ENCODE results near the gene DVL2.
A peak's percentile ranks its signal among the peaks of the same experiment; 100 is the strongest.

The DVL2 gene

GRCh38 chr17:7218166-7218565 lies 16.2 kb downstream of the DVL2 start:
- no peak for DNase-seq

GRCh38 chr17:7217113-7217987 lies 17.0 kb downstream of the DVL2 start:
- DNase-seq = peak; percentile 83

GRCh38 chr17:7216242-7217112 lies 17.8 kb downstream of the DVL2 start:
- DNase-seq = no peak

- peak; percentile 37 for DNase-seq
Measured at GRCh38 chr17:7215652-7216180, 18.6 kb downstream of the DVL2 start.

- no peak for DNase-seq
Measured at GRCh38 chr17:7215136-7215638, 19.1 kb downstream of the DVL2 start.

DNA sequence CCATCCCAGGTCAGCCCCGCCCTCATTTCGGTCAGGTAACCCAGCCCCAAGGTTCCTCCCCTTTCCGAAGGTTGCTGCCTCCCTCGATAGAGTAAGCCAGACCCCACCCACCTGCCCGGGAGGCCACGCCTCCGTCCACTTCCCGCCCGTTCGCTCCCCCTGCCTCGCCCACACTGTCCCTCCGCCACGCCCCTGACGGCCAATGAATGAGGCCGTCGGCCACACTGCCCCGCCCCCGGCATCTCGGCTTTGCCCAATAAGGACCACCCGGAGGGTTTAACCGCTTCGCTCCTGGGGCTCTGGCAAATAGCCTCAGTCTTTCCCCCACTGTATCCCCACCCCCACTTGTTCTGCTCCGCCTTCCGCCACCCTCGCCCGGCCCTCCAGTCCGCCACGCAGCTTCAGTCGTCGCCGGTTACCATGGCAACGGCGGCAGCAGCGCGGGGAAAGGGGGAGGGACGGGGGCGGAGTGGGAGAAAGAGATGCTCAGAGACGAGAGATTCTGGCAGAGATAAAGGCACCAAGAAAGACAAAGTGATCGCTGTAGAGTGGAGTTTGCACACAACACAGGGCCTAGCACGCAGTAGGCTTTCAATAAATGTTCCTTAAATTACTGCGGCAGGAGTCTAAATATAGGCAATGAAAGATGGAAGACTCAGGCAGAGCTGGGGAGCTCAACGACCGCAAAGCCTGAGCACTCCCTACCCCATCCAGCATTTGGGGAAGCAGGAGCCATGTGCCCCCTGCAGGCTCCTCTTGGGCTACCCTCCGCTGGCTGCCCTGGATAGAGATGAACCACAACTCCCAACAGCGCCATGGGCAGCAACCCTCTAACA lies 19.8 kb downstream of the DVL2 start:
- peak; percentile 97 for DNase-seq

DNA sequence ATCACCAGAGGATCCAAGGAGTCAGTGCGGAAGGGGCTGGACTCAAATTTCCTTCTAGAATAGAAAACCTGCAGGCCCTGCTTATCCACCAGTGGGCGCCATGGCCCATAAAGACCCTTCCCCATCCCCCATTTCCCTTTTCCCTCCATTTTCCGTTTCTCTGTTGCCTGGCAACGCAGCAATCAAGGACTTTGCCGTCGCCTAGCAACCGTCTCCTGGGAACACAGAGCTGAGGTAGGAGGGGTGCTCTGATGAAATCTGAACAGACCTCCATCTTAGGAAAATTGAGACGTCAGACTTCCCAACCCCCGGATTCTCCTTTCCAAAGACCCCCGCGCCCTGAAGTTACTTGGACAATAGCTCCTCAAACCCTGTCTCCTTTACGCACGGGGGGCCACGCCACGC lies 20.4 kb downstream of the DVL2 start:
- DNase-seq = peak; percentile 77

GRCh38 chr17:7211491-7212273 lies 22.6 kb downstream of the DVL2 start:
- no peak for DNase-seq

- no peak for DNase-seq
Measured at GRCh38 chr17:7208754-7209460, 25.4 kb downstream of the DVL2 start.

GRCh38 chr17:7208027-7208571 lies 26.2 kb downstream of the DVL2 start:
- no peak for DNase-seq

DNA sequence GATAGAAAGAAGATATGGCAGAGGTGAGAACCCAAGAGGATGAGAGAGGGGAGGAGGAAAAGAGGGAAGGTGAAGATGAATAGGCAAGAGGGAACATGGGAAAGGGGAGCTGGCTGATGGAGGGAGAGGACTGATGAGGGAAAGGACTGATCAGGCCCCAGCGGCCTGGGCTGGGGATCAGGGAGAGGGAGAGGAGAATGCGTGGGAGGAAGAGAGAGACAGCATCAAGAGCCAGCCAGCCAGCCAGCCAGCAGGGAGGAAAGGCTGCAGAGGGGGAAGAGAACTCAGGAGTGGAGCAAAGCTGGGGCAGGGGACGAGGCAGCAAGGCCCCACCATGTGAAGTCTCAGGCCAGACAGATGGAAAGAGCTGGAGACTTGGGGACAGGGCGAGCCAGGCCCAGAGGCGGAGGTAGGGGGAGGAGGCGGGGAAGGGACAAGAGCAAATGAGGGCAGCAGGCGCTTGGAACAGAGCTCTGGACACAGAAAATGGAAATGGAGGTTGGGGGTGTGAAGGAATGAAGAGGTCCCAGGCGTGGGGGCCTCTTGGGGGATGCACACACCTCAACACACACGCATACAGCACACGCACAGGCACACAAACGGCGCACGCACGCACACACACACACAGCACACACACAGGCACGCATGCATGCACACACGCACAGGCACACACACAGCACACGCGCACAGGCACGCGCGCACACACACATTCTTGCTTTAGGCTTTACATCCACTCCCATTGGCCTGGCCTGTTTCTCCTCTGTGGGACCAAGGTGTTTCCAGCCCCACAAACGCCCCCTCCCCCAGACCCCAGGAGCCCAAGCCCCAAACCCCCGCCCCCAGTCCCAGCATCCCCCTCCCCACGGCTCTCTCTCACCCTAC lies 27.0 kb downstream of the DVL2 start:
- DNase-seq = no peak

- DNase-seq = no peak
Measured at GRCh38 chr17:7205561-7205960, 28.8 kb downstream of the DVL2 start.

DNA sequence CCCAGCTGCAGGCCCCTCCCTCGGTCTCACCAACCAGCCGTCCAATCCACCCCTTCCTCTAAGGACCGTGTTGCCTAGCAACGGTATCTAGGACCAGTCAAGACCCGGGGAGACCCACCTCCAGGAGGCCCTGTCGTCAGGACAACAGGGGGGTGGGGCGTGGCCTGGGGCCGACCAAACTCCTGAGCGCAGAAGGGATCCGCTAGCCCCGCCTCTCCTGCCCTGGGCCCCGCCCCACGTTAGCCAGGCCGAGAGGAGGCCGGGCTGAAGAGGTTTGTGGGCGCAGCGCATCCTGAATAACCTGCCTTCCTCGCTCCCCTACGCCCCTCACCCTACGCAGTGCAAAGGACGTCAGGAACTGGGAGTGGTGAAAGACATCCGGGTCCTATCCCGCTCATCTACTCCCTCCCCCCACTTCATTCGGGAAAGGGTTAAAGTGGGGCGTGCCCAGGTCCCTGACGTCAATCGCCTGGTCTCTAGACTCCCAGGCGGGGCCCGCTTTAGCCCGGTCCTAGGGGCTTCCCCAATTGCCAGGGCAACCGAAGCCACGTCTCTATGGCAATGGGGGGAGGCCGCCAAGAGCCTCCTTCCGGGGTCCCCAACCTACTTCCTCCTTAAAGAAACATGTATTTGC lies 29.4 kb downstream of the DVL2 start:
- peak; percentile 84 for DNase-seq

- DNase-seq = peak; percentile 38
Measured at GRCh38 chr17:7204336-7204735, 30.0 kb downstream of the DVL2 start.

GRCh38 chr17:7203391-7203790 lies 30.9 kb downstream of the DVL2 start:
- DNase-seq = no peak

DNA sequence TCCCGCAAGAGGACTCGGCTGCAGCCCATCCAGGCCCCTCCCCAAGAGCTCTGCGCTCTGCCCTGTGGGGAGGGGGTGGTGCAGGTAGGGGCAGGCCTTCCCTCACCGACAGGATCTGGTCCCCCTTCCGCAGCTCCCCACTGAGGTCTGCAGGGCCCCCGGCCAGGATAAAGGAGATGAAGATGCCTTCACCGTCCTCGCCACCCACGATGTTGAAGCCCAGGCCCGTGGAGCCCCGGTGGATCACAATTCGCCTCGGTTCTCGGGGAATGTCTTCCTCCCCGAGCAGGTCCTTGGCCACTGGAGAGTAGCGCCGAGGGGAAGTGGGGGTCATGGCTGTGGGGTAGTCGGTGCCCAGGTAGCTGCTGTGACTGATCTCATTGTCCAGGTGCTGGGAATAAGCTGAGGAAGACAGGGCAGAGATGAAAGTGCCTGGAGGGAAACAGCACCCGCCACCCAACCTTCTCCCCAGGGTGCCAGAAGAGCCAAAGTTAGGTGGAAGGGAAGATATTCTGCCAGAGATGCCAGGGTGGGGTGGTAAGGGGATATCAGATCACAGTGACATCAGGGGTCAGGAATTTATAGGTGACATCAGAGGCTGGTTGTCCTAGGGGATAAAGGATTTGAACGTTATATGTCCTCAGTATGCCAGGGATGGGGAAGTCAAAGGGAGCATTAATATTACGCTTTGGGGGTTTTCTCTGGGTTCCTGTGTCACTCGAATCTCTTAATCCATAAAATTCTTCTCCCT lies 37.5 kb downstream of the DVL2 start:
- no peak for DNase-seq

DNA sequence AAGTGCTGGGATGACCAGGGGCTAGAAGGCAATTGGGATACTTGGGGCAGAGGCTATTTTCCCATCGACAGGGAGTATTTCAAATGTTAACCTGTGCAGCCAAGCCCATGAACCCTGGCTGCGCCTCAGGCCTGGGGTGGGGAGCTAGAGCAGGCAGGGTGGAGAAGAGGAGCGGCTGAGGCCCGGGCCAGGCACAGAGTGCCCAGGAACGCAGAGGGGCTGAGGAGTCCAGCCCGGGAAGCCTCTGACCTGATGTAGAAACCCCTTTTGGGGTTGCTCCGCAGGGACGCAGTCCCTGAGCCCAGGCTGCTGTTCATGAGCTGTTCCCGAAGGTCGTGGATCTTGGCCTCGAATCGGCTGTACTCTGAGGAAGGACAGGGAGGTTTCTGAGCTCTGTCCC lies 38.3 kb downstream of the DVL2 start:
- no peak for DNase-seq

- no peak for DNase-seq
Measured at GRCh38 chr17:7192271-7192937, 41.9 kb downstream of the DVL2 start.
